ENCODE measurements around the gene SOCS1. TPM values are rescaled to one million over a fixed set of nuclear protein-coding genes. Genes with fewer than 3 reads are reported as not detected.
A peak's percentile ranks its signal among the peaks of the same experiment; 100 is the strongest.

Gene SOCS1
- total and polyA plus RNA-seq, 2 donors (not counting 1 experiment from before 2014, with no cell fraction given) = 29.7 to 107 TPM

GRCh38 chr16:11256661-11257130 is 692 bp upstream of the SOCS1 start:
- peak overlapping the region; percentile 98 for H3K4me2 ChIP-seq (replicated peaks; ENCODE audit: low read depth, low read length, poor library complexity, severe bottlenecking)
- no peak for ATAC-seq (ENCODE audit: low read depth)
- Mint-ChIP-seq H3K9me3 (ENCODE audit: insufficient read depth) (no peaks in the 10 kb centered on the region), H3K4me3 (peak overlapping the region; percentile 99), H3K27me3 (no peaks in the 10 kb centered on the region), H3K27ac (peak overlapping the region; percentile 99), H3K4me1 (peaks cover 53% of the 10 kb centered on the region)
- no peak for DNase-seq
- peaks cover 39% of the 10 kb centered on the region for H4K20me1 ChIP-seq (ENCODE audit: control insufficient read depth, insufficient read depth, low read length, poor library complexity, severe bottlenecking)
- H2AFZ ChIP-seq (ENCODE audit: insufficient read depth, low read depth, low read length, poor library complexity, severe bottlenecking) = peak overlapping the region; percentile 97
- no peaks in the 10 kb centered on the region for H3K27me3 ChIP-seq (replicated peaks in 1 of 4; ENCODE audit: control extremely low read depth in 1 of 4, control insufficient read depth in 3 of 4, insufficient read depth in 4 of 4, low read length in 3 of 4)
- H3K4me3 ChIP-seq (ENCODE audit: control extremely low read depth in 1 of 5, extremely low read depth in 1 of 5, insufficient read depth in 1 of 5, low read depth in 2 of 5, low read length in 4 of 5) = peak overlapping the region; percentile 65 to 90 (median 72)
- peak overlapping the region; percentile 86 to 90 for H3K27ac ChIP-seq (ENCODE audit: low read length in 2 of 2)
- H3K4me1 ChIP-seq (ENCODE audit: control insufficient read depth in 2 of 2, insufficient read depth in 2 of 2, low read length in 2 of 2) = peaks cover 50 to 61% of the 10 kb centered on the region in 2 donors
- peak overlapping the region; percentile 91 for H3K9ac ChIP-seq (ENCODE audit: low read length)
- POLR2A ChIA-PET = interaction anchor here (0.5 to 5.8 kb wide), 22 partner anchors 17 to 558 kb away, joined by 3 to 89 read pairs (median 5); partner anchors contain the start of gene PRM3
- peaks cover 20% of the 10 kb centered on the region for H3K79me2 ChIP-seq (ENCODE audit: control insufficient read depth, insufficient read depth, low read length)
- TF ChIP-seq CTCF (IDR thresholded peaks at IDR 0.05) = no peak
- no peak for TF ChIP-seq EZH2 (IDR thresholded peaks at IDR 0.05; ENCODE audit: borderline replicate concordance, insufficient read depth, low read depth, low read length, poor library complexity, severe bottlenecking)
- under 1% methylated on average over 32 of the region's 32 CpGs for WGBS (ENCODE audit: insufficient coverage)
- intact Hi-C loops (cut with micrococcal nuclease) = loop anchor here (1.0 to 10.0 kb wide), 10 partner anchors 31 to 658 kb away; partner anchors contain the start of genes GSPT1 and NUBP1
- H3K9me3 ChIP-seq (ENCODE audit: control extremely low read depth in 1 of 3, control insufficient read depth in 2 of 3, insufficient read depth in 1 of 3, low read length in 2 of 3) = no peaks in the 10 kb centered on the region
- CTCF ChIA-PET = interaction anchor here (0.6 to 10.3 kb wide), 39 partner anchors 10 to 302 kb away, joined by 3 to 223 read pairs (median 5); partner anchors contain the start of genes PRM3 and TNP2
- peaks cover 2 to 15% of the 10 kb centered on the region in 2 experiments for H3K36me3 ChIP-seq (replicated peaks in 1 of 2; ENCODE audit: control extremely low read depth in 1 of 2, control insufficient read depth in 1 of 2, extremely low read depth in 1 of 2, insufficient read depth in 2 of 2, low read length in 1 of 2)

Measured in B cell (primary cell).